OCI-LY3 (cell line): ENCODE results near the gene CDC42SE1.

ENCODE experiments used
- H2AFZ ChIP-seq: fragments of 200-600, 300-600 bp; shearing (Covaris generic); 2 replicates; pipeline ENCODE4 v1.6.0; 2014; ENCODE audit warnings: antibody characterized with exemption, low read depth, low read length
- H3K27ac ChIP-seq: fragments of 200-600, 300-600 bp; sonication (generic); 2 replicates; pipeline ENCODE4 v1.5.1; 2014; ENCODE audit warnings: mild to moderate bottlenecking, low read length, moderate library complexity, mixed read lengths
- H3K27me3 ChIP-seq: fragments of 200-600, 300-600 bp; sonication (generic); 2 replicates; pipeline ENCODE4 v1.6.1; 2014; ENCODE audit warnings: low read depth, low read length, mixed read lengths
- H3K36me3 ChIP-seq: fragments of 200-600, 300-600 bp; sonication (generic); replicated peaks from 2 replicates; pipeline ENCODE3; 2014; ENCODE audit warnings: low read depth, low read length, mixed read lengths
- H3K4me1 ChIP-seq: fragments of 300-600, 200-600 bp; sonication (generic); 2 replicates; pipeline ENCODE4 v1.6.1; 2014; ENCODE audit warnings: low read length, mixed read lengths
- H3K4me2 ChIP-seq: fragments of 200-600, 300-600 bp; sonication (generic); 2 replicates; pipeline ENCODE4 v1.6.1; 2014; ENCODE audit warnings: low read length, mixed read lengths
- H3K4me3 ChIP-seq: fragments of 300-600, 200-600 bp; sonication (generic); 2 replicates; pipeline ENCODE4 v1.5.1; 2014; ENCODE audit warnings: antibody characterized with exemption, mild to moderate bottlenecking, low read length, moderate library complexity
- H3K79me2 ChIP-seq: fragments of 300-600, 200-600 bp; shearing (Covaris generic); 2 replicates; pipeline ENCODE4 v1.6.1; 2014; ENCODE audit warnings: mild to moderate bottlenecking, low read length, mixed read lengths
- H3K9ac ChIP-seq: fragments of 300-600, 200-600 bp; shearing (Covaris generic); 2 replicates; pipeline ENCODE4 v1.6.0; 2014; ENCODE audit warnings: mild to moderate bottlenecking, low read length, moderate library complexity
- H3K9me3 ChIP-seq: fragments of 200-600, 300-600 bp; shearing (Covaris generic); 2 replicates; pipeline ENCODE4 v1.6.1; 2014; ENCODE audit warnings: low read length, mixed read lengths; ENCODE audit not compliant: insufficient read depth
- H4K20me1 ChIP-seq: fragments of 200-600, 300-600 bp; sonication (generic); 2 replicates; pipeline ENCODE4 v1.6.1; 2016; ENCODE audit warnings: low read length, mixed read lengths; ENCODE audit not compliant: insufficient read depth
- EZH2phosphoT487 ChIP-seq: fragments of 200-600 bp; shearing (Covaris generic); IDR thresholded peaks from 2 replicates; pipeline ENCODE4 v1.6.1; 2018; ENCODE audit warnings: antibody characterized with exemption, mixed run types, low read depth
- TF ChIP-seq, protein P1 (sequence below): fragments of 200-600, 300-600 bp; sonication (generic); IDR thresholded peaks from 2 replicates; pipeline ENCODE4 v1.5.1; 2014; ENCODE audit warnings: antibody characterized with exemption, low read length, low read depth

The CDC42SE1 gene, protein sequence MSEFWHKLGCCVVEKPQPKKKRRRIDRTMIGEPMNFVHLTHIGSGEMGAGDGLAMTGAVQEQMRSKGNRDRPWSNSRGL

DNA sequence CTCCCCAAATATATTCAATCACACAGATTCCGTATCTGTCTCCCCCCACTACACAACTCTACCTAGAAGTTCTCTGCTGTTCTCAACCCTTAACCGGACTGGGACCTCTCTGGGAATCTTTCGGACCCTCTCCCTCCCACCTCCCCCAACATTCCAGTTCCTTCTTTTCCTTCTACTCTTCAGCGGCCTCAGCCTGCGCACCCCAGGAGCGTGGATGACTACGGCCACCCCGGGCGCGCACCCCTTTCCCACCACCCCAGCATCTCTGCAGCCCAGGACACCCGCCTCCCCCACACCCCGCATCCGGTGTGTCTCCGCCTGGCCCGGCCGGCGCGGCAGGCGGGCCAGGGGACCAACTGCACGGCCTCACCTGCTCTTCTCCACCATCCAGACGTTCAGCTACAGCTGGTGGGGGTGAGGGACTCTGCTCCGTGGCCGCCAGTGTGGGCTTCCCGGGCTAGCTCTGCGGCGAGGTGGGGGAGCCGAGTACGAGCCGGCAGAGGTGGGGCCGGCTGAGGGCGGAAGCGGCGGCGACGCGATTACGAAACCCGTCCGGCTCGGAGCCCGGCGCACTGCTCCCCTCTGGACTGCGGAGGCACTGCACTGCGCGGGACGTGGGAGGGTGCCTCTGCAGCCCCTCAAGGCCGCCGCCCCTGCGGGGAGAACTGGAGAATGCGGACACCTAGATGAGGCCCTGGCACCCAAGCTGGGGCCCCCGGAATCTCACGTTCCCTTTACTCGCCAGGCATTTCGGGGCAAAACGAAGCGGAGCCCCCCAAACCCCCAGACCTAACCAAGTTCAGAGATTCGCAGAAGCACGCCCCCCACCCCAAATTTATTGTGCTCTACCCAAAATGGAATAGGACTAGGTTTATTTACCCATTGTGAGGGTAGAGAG, at the start of gene CDC42SE1:
Gene CDC42SE1, minus strand, starts transcription at position 514 of the 898 bp plus-strand sequence. CDS start 3,892 bp downstream, outside the sequence.
- Histone ChIP-seq H2AFZ (peak within 1 kb of the TSS; percentile 92), H4K20me1 (peaks cover 23% of the 10 kb centered on the region), H3K4me1 (peaks cover 26% of the 10 kb centered on the region), H3K9ac (peak within 1 kb of the TSS; percentile 95), H3K27me3 (no peaks in the 10 kb centered on the region), H3K4me3 (peak within 1 kb of the TSS; percentile 89), H3K27ac (peak within 1 kb of the TSS; percentile 65), H3K4me2 (peak within 1 kb of the TSS; percentile 96), H3K79me2 (peaks cover 46% of the 10 kb centered on the region), H3K9me3 (no peaks in the 10 kb centered on the region), H3K36me3 (peaks cover 32% of the 10 kb centered on the region)
- TF ChIP-seq, protein P1, sequence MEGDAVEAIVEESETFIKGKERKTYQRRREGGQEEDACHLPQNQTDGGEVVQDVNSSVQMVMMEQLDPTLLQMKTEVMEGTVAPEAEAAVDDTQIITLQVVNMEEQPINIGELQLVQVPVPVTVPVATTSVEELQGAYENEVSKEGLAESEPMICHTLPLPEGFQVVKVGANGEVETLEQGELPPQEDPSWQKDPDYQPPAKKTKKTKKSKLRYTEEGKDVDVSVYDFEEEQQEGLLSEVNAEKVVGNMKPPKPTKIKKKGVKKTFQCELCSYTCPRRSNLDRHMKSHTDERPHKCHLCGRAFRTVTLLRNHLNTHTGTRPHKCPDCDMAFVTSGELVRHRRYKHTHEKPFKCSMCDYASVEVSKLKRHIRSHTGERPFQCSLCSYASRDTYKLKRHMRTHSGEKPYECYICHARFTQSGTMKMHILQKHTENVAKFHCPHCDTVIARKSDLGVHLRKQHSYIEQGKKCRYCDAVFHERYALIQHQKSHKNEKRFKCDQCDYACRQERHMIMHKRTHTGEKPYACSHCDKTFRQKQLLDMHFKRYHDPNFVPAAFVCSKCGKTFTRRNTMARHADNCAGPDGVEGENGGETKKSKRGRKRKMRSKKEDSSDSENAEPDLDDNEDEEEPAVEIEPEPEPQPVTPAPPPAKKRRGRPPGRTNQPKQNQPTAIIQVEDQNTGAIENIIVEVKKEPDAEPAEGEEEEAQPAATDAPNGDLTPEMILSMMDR, result peak; percentile 65
- no peak for TF ChIP-seq EZH2phosphoT487

DNA sequence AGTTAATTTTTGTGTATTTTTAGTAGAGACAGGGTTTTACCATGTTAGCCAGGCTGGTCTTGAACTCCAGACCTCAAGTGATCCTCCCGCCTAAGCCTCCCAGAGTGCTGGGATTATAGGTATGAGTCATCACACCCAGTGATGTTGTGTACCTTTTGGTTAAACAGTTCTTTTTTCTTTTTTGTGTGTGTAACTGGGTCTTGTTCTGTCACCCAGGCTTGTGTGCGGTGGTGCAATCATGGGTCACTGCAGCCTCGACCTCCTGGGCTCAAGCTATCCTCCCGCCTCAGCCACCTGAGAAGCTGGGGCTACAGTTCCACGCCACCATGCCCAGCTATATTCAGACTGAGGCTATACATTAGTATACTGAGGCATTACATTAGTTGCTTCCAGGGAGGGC, 48.9 kb upstream of the CDC42SE1 start:
- no peak for TF ChIP-seq EZH2phosphoT487
- TF ChIP-seq, protein P1, result no peak
- no peaks in the 10 kb centered on the region for H3K9me3 ChIP-seq
- no peaks in the 10 kb centered on the region for H3K27me3 ChIP-seq
- H3K36me3 ChIP-seq, result no peaks in the 10 kb centered on the region
- H3K9ac ChIP-seq, result no peak overlapping the region
- H3K4me2 ChIP-seq, result no peak overlapping the region
- no peaks in the 10 kb centered on the region for H4K20me1 ChIP-seq
- no peaks in the 10 kb centered on the region for H3K79me2 ChIP-seq
- H3K27ac ChIP-seq, result no peak overlapping the region
- no peaks in the 10 kb centered on the region for H3K4me1 ChIP-seq
- no peak overlapping the region for H2AFZ ChIP-seq
- H3K4me3 ChIP-seq, result no peak overlapping the region

DNA sequence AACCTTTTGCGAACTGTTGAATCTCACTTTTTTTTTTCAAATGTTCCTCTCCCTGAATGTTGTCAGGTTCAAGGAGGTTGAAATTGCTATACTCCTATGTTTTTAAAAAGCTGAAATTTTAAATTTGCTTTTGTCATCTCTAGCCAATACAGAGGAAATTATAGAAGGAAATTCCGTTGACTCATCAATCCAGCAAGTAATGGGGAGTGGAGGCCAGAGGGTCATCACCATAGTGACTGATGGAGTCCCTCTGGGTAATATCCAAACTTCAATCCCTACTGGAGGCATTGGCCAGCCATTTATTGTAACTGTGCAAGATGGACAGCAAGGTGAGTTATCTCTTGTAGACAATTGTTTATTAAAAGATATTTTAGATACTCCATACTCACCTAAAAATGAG, 47.5 kb upstream of the CDC42SE1 start:
- no peak overlapping the region for H2AFZ ChIP-seq

DNA sequence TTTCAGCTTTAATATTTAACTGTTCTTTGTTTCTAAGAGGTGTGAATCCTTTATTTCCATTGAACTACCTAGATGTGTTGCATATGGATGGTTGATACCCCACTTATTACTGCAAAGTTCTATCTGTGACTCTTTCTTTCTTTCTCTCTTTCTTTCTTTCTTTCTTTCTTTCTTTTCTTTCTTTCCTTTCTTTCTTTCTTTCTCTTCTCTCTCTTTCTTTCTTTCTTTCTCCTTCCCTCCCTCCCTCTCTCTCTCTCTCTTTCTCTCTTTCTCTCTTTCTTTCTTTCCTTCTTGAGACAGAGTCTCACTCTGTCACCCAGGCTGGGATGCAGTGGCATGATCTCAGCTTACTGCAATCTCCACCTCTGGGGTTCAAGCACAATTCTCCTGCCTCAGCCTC, 45.2 kb upstream of the CDC42SE1 start:
- no peak overlapping the region for H3K9ac ChIP-seq
- no peaks in the 10 kb centered on the region for H3K79me2 ChIP-seq
- H3K4me2 ChIP-seq, result no peak overlapping the region
- no peaks in the 10 kb centered on the region for H4K20me1 ChIP-seq
- H3K27ac ChIP-seq, result no peak overlapping the region
- no peak for TF ChIP-seq EZH2phosphoT487
- TF ChIP-seq, protein P1, result no peak
- H3K27me3 ChIP-seq, result no peaks in the 10 kb centered on the region
- no peak overlapping the region for H2AFZ ChIP-seq
- H3K4me3 ChIP-seq, result no peak overlapping the region
- H3K9me3 ChIP-seq, result no peaks in the 10 kb centered on the region
- H3K4me1 ChIP-seq, result no peaks in the 10 kb centered on the region
- H3K36me3 ChIP-seq, result no peaks in the 10 kb centered on the region

More for the DNA sequence above, 47.5 kb upstream of the CDC42SE1 start:
- Histone ChIP-seq H3K4me2 (no peak overlapping the region), H3K4me1 (no peaks in the 10 kb centered on the region), H3K9ac (no peak overlapping the region), H3K27ac (no peak overlapping the region), H3K4me3 (no peak overlapping the region), H3K27me3 (no peaks in the 10 kb centered on the region), H3K79me2 (no peaks in the 10 kb centered on the region), H3K36me3 (no peaks in the 10 kb centered on the region), H4K20me1 (no peaks in the 10 kb centered on the region), H3K9me3 (no peaks in the 10 kb centered on the region)
- TF ChIP-seq, protein P1, result no peak
- no peak for TF ChIP-seq EZH2phosphoT487
